SK-N-MC (cell line): ENCODE measurements around the gene OR1D5.
"Not testable (repeated sequence)": the region's sequence is repeated elsewhere in the genome, so short reads cannot be mapped to it uniquely, and the experiment has no call there.

Experiments
- DNase-seq: peaks from one replicate; pipeline ENCODE4 v3.0.0-alpha.2; 2011; ENCODE audit warnings: low read depth, low spot score
- H3K27ac ChIP-seq: fragments of 200-600 bp; sonication (generic); 2 replicates; pipeline ENCODE4 v1.5.1; 2016; ENCODE audit warnings: mixed run types
- H3K36me3 ChIP-seq: fragments of 200-600 bp; sonication (generic); 2 replicates; pipeline ENCODE4 v1.6.1; 2017; ENCODE audit warnings: antibody characterized with exemption, low read length, mixed read lengths; ENCODE audit not compliant: insufficient read depth
- H3K4me3 ChIP-seq: fragments of 200-600 bp; sonication (generic); 2 replicates; pipeline ENCODE4 v1.5.1; 2016
- H3K9ac ChIP-seq: fragments of 200-600 bp; sonication (generic); 2 replicates; pipeline ENCODE4 v1.8.0; 2017; ENCODE audit warnings: mixed run types, mixed read lengths; ENCODE audit not compliant: insufficient read length
- H3K9me3 ChIP-seq: fragments of 200-600 bp; sonication (generic); 2 replicates; pipeline ENCODE4 v1.6.1; 2017; ENCODE audit warnings: low read depth, mild to moderate bottlenecking, antibody characterized with exemption, low read length, moderate library complexity, mixed read lengths
- EZH2 ChIP-seq: fragments of 200-600 bp; sonication (generic); IDR thresholded peaks from one replicate; pipeline ENCODE4 v1.6.1; 2017; ENCODE audit warnings: antibody characterized with exemption
- FOXP2 ChIP-seq: optimal IDR thresholded peaks from 2 replicates; pipeline ENCODE3; 2011; ENCODE audit warnings: mild to moderate bottlenecking, moderate library complexity; ENCODE audit not compliant: insufficient read depth; ENCODE audit errors: extremely low read length, control extremely low read depth
- POLR2AphosphoS5 ChIP-seq: IDR thresholded peaks from 2 replicates; pipeline ENCODE4 v1.6.1; 2012; ENCODE audit warnings: mild to moderate bottlenecking, low read depth, low read length, borderline replicate concordance

OR1D5 gene

GRCh38 chr17:3033741-3034577 is 29.4 kb downstream of the OR1D5 start:
- no peak overlapping the region for H3K4me3 ChIP-seq
- DNase-seq: no peak
- H3K9me3 ChIP-seq: no peaks in the 10 kb centered on the region
- no peaks in the 10 kb centered on the region for H3K36me3 ChIP-seq
- TF ChIP-seq EZH2: no peak
- no peak for TF ChIP-seq FOXP2
- no peak for TF ChIP-seq POLR2AphosphoS5
- no peak overlapping the region for H3K27ac ChIP-seq
- H3K9ac ChIP-seq: no peak overlapping the region

GRCh38 chr17:3033248-3033640 is 30.2 kb downstream of the OR1D5 start:
- no peak for DNase-seq
- Histone ChIP-seq H3K36me3 (no peaks in the 10 kb centered on the region), H3K9me3 (no peaks in the 10 kb centered on the region)

GRCh38 chr17:3032258-3033247 is 30.9 kb downstream of the OR1D5 start:
- Histone ChIP-seq H3K27ac (no peak overlapping the region), H3K9me3 (no peaks in the 10 kb centered on the region), H3K9ac (no peak overlapping the region), H3K36me3 (no peaks in the 10 kb centered on the region), H3K4me3 (no peak overlapping the region)
- no peak for DNase-seq
- TF ChIP-seq EZH2 (no peak), POLR2AphosphoS5 (no peak), FOXP2 (no peak)

More at GRCh38 chr17:3033248-3033640, 30.2 kb downstream of the OR1D5 start:
- Histone ChIP-seq H3K27ac (no peak overlapping the region), H3K4me3 (no peak overlapping the region), H3K9ac (no peak overlapping the region)
- TF ChIP-seq EZH2: no peak
- TF ChIP-seq FOXP2: no peak
- TF ChIP-seq POLR2AphosphoS5: no peak

GRCh38 chr17:3030852-3031470 is 32.4 kb downstream of the OR1D5 start:
- not testable (repeated sequence) for H3K36me3 ChIP-seq, H3K9ac ChIP-seq, H3K27ac ChIP-seq, DNase-seq, H3K9me3 ChIP-seq, H3K4me3 ChIP-seq

GRCh38 chr17:3030096-3030495 is 33.3 kb downstream of the OR1D5 start:
- TF ChIP-seq EZH2 (no peak), POLR2AphosphoS5 (no peak), FOXP2 (no peak)
- H3K9me3 ChIP-seq: no peaks in the 10 kb centered on the region
- H3K9ac ChIP-seq: no peak overlapping the region
- no peak overlapping the region for H3K27ac ChIP-seq
- H3K36me3 ChIP-seq: no peaks in the 10 kb centered on the region
- no peak for DNase-seq
- H3K4me3 ChIP-seq: no peak overlapping the region

GRCh38 chr17:3029213-3029913 is 34.0 kb downstream of the OR1D5 start:
- Histone ChIP-seq H3K36me3 (no peaks in the 10 kb centered on the region), H3K27ac (no peak overlapping the region), H3K4me3 (no peak overlapping the region), H3K9me3 (no peaks in the 10 kb centered on the region), H3K9ac (no peak overlapping the region)
- DNase-seq: no peak
- TF ChIP-seq FOXP2 (no peak), EZH2 (no peak), POLR2AphosphoS5 (no peak)

- H3K36me3 ChIP-seq: no peaks in the 10 kb centered on the region
- no peak for DNase-seq
- TF ChIP-seq FOXP2 (no peak), EZH2 (no peak), POLR2AphosphoS5 (no peak)
- H3K27ac ChIP-seq: no peak overlapping the region
- no peaks in the 10 kb centered on the region for H3K9me3 ChIP-seq
- no peak overlapping the region for H3K9ac ChIP-seq
- no peak overlapping the region for H3K4me3 ChIP-seq
These were observed 35.4 kb downstream of the OR1D5 start for GRCh38 chr17:3027786-3028532.
